ENCODE measurements around the gene STK24. TPM values are rescaled to one million over a fixed set of nuclear protein-coding genes. Genes with fewer than 3 reads are reported as not detected.

The STK24 gene
- total RNA-seq, 1 donor from 2014 or later: 168 TPM

DNA sequence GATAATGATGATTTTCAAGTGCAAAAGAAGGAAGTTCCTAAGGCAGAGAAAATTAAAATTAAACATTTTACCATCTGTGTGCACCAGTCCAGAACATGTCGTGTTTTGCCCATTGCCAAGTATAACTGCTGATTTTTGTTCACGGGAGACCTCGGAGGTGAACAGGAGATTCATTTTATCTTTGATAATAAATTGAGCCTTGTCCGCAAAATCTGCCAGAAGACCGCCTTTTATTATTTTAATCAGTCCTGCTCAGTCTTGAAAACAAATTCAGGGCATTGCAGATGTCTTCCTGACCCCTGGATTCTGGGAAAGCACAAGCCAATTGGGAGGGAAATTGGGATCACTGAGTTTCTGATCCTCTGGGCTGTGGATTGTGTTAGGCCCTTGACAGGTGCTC, 165.9 kb downstream of the STK24 start:
- no peaks in the 10 kb centered on the region for H3K36me3 ChIP-seq (ENCODE audit: control insufficient read depth, insufficient read depth, low read length)
- TF ChIP-seq CTCF (IDR thresholded peaks at IDR 0.05; ENCODE audit: insufficient read depth, low read length, severe bottlenecking): no peak
- no peak for FAIRE-seq
- H3K27me3 ChIP-seq (ENCODE audit: control insufficient read depth, insufficient read depth, low read length): no peaks in the 10 kb centered on the region
- DNase-seq (ENCODE audit: low read depth): no peak
- H3K4me3 ChIP-seq (ENCODE audit: low read depth, low read length): no peak overlapping the region

DNA sequence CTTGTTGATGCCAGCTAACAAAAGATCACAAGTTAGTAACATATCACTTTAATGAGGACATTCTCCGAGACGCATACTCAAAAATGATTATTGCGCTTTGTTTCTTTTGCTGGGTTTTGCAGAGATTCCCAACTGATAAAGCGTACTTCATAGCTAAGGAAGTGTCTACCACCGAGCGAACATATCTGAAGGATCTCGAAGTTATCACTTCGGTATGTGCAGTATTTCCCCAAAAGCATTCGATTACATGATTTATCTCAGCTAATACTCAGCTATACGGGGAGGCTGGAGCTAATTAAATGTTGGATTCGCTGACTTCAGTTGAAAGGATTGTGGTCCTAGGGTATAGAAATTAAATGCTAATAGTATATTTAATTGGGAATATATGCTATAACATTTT, 166.3 kb downstream of the STK24 start:
- DNase-seq (ENCODE audit: low read depth) (no peak), FAIRE-seq (no peak)
- no peaks in the 10 kb centered on the region for H3K27me3 ChIP-seq (ENCODE audit: control insufficient read depth, insufficient read depth, low read length)
- TF ChIP-seq CTCF (IDR thresholded peaks at IDR 0.05; ENCODE audit: insufficient read depth, low read length, severe bottlenecking): no peak
- no peaks in the 10 kb centered on the region for H3K36me3 ChIP-seq (ENCODE audit: control insufficient read depth, insufficient read depth, low read length)
- H3K4me3 ChIP-seq (ENCODE audit: low read depth, low read length): no peak overlapping the region

DNA sequence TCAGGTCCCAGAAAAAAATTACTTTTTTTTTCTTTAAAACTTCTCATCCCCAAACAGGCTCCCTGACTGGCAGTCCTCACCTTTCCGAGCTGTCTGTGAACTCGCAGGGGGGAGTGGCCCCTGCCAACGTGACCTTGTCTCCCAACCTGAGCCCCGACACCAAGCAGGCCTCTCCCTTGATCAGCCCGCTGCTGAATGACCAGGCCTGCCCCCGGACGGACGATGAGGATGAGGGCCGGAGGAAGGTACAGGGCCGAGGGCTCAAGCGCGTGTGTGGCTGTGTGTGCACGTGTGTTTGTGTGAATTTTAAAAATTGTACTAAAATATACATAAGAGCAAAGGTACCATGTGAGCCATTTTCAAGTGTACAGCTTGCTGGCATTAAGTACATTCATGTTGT, 167.6 kb downstream of the STK24 start:
- no peaks in the 10 kb centered on the region for H3K36me3 ChIP-seq (ENCODE audit: control insufficient read depth, insufficient read depth, low read length)
- no peak overlapping the region for H3K4me3 ChIP-seq (ENCODE audit: low read depth, low read length)
- FAIRE-seq (no peak), DNase-seq (ENCODE audit: low read depth) (no peak)
- no peak for TF ChIP-seq CTCF (IDR thresholded peaks at IDR 0.05; ENCODE audit: insufficient read depth, low read length, severe bottlenecking)
- no peaks in the 10 kb centered on the region for H3K27me3 ChIP-seq (ENCODE audit: control insufficient read depth, insufficient read depth, low read length)

GRCh38 chr13:98407575-98407974, 169.3 kb downstream of the STK24 start:
- no peak for FAIRE-seq
- no peak for DNase-seq (ENCODE audit: low read depth)
- H3K27me3 ChIP-seq (ENCODE audit: control insufficient read depth, insufficient read depth, low read length): no peaks in the 10 kb centered on the region
- H3K4me3 ChIP-seq (ENCODE audit: low read depth, low read length): no peak overlapping the region
- no peaks in the 10 kb centered on the region for H3K36me3 ChIP-seq (ENCODE audit: control insufficient read depth, insufficient read depth, low read length)
- no peak for TF ChIP-seq CTCF (IDR thresholded peaks at IDR 0.05; ENCODE audit: insufficient read depth, low read length, severe bottlenecking)

DNA sequence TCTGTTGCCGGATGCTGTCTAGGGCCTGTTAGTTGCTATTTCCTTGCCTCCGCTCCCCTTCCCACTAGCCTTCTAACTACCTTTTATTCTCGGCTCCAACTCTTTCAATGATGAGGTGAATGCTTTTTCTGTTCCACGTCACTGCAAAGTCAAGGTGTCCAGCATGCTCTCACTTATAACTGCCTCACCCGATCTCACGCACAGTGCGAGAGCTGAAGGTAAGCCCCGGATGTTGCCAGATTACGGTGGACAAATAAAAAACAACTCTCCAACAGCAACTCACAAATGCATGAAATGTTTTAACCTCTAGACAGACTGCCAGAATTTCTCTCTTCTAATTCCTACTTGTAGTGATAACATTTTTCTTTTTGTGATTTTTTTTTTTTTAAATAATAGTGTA, 169.9 kb downstream of the STK24 start:
- H3K4me3 ChIP-seq (ENCODE audit: low read depth, low read length): no peak overlapping the region
- FAIRE-seq (no peak), DNase-seq (ENCODE audit: low read depth) (no peak)
- no peak for TF ChIP-seq CTCF (IDR thresholded peaks at IDR 0.05; ENCODE audit: insufficient read depth, low read length, severe bottlenecking)
- no peaks in the 10 kb centered on the region for H3K27me3 ChIP-seq (ENCODE audit: control insufficient read depth, insufficient read depth, low read length)
- H3K36me3 ChIP-seq (ENCODE audit: control insufficient read depth, insufficient read depth, low read length): no peaks in the 10 kb centered on the region

DNA sequence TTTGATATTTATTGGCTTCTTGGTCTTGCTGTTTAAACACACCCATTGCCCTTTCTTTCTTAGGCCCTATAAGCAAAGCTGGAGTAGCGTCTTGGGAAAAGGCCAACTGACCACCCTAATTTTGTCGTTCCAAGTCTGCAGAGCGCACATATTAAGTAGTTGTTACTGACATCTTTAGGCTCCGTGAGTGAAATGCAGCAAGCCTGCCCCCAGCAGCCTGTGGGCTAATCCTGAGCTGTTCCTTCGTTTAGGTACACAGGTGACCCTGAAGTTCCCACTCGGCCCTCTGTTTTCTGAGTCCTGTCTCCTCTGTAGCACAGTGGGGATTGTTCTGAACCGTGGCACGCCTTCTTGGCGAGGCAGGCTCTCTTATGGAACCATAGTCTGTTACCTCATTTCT, 170.5 kb downstream of the STK24 start:
- DNase-seq (ENCODE audit: low read depth): no peak
- H3K27me3 ChIP-seq (ENCODE audit: control insufficient read depth, insufficient read depth, low read length): no peaks in the 10 kb centered on the region
- H3K36me3 ChIP-seq (ENCODE audit: control insufficient read depth, insufficient read depth, low read length): no peaks in the 10 kb centered on the region
- H3K4me3 ChIP-seq (ENCODE audit: low read depth, low read length): no peak overlapping the region
- FAIRE-seq: no peak
- no peak for TF ChIP-seq CTCF (IDR thresholded peaks at IDR 0.05; ENCODE audit: insufficient read depth, low read length, severe bottlenecking)
